HepG2 (cell line): ENCODE data around the gene PPAT. TPM values are rescaled to one million over a fixed set of nuclear protein-coding genes. Genes with fewer than 3 reads are reported as not detected.

Source experiments
- AGO1 ChIP-seq: fragments of 200-400 bp; formaldehyde crosslinking; IDR thresholded peaks from 2 replicates; pipeline ENCODE4 v1.6.1; 2017; ENCODE audit warnings: mild to moderate bottlenecking, low read depth, low read length, moderate library complexity; ENCODE audit not compliant: poor library complexity, severe bottlenecking
- FOXK2 ChIP-seq: fragments of 450-650 bp; IDR thresholded peaks from 2 replicates; pipeline ENCODE4 v1.6.1; 2016
- HDAC2 ChIP-seq: sonication (generic); formaldehyde crosslinking; IDR thresholded peaks from 2 replicates; pipeline ENCODE4 v1.4.0; 2020; ENCODE audit warnings: missing genetic modification reagents
- IRX3 ChIP-seq: sonication (generic); formaldehyde crosslinking; IDR thresholded peaks from 2 replicates; pipeline ENCODE4 v1.8.1; 2023; ENCODE audit warnings: mild to moderate bottlenecking, low read depth, missing genetic modification reagents, borderline replicate concordance
- JUND ChIP-seq: sonication (generic); formaldehyde crosslinking; IDR thresholded peaks from 2 replicates; pipeline ENCODE4 v1.8.0; 2022; ENCODE audit warnings: mild to moderate bottlenecking, missing genetic modification reagents
- MED1 ChIP-seq: sonication (generic); formaldehyde crosslinking; IDR thresholded peaks from 2 replicates; pipeline ENCODE4 v1.4.0; 2020; ENCODE audit warnings: missing genetic modification reagents
- MED13 ChIP-seq: sonication (generic); formaldehyde crosslinking; IDR thresholded peaks from 2 replicates; pipeline ENCODE4 v1.5.0; 2020; ENCODE audit warnings: missing genetic modification reagents
- MYC ChIP-seq: sonication (generic); formaldehyde crosslinking; IDR thresholded peaks from 2 replicates; pipeline ENCODE4 v1.9.0; 2021; ENCODE audit warnings: missing genetic modification reagents, borderline replicate concordance
- NR2C2 ChIP-seq: sonication (generic); formaldehyde crosslinking; IDR thresholded peaks from 2 replicates; pipeline ENCODE4 v1.4.0; 2020; ENCODE audit warnings: missing genetic modification reagents, mild to moderate bottlenecking, moderate library complexity, borderline replicate concordance
- ONECUT2 ChIP-seq: sonication (generic); formaldehyde crosslinking; IDR thresholded peaks from 2 replicates; pipeline ENCODE4 v1.4.0; 2020; ENCODE audit warnings: missing genetic modification reagents
- PCBP1 ChIP-seq: fragments of 200-400 bp; formaldehyde crosslinking; IDR thresholded peaks from 2 replicates; pipeline ENCODE4 v1.6.1; 2017; ENCODE audit warnings: mild to moderate bottlenecking, low read depth, low read length, borderline replicate concordance
- RBFOX2 ChIP-seq: fragments of 200-400 bp; formaldehyde crosslinking; IDR thresholded peaks from 2 replicates; pipeline ENCODE4 v1.6.1; 2017; ENCODE audit warnings: low read depth, mild to moderate bottlenecking, low read length
- ZNF460 ChIP-seq: sonication (generic); formaldehyde crosslinking; IDR thresholded peaks from 2 replicates; pipeline ENCODE4 v1.5.1; 2020; ENCODE audit warnings: missing genetic modification reagents, mild to moderate bottlenecking, borderline replicate concordance
- ZNF547 ChIP-seq: sonication (generic); formaldehyde crosslinking; IDR thresholded peaks from 2 replicates; pipeline ENCODE4 v1.5.1; 2020; ENCODE audit warnings: mild to moderate bottlenecking, missing genetic modification reagents
- ZNF558 ChIP-seq: sonication (generic); formaldehyde crosslinking; IDR thresholded peaks from 2 replicates; pipeline ENCODE4 v1.9.0; 2022; ENCODE audit warnings: mild to moderate bottlenecking, missing genetic modification reagents, borderline replicate concordance
- polyA plus RNA-seq, 8 experiments: library from polyadenylated mRNA; depleted of rRNA in 3 of 8; stranded (reverse) in 7 of 8; unstranded in 1 of 8; fragments of >200 nt; fragmentation: Illumina TruSeq in 4 of 8; extraction: Trizol in 4 of 8; gene quantifications; 2 replicates each; pipeline versions ENCODE4 v1.2.1 to v1.2.3, GENCODE V29; 2011 to 2016; ENCODE audit warnings: low read depth in 4 of 8, missing spikeins in 1 of 8, mixed read lengths in 1 of 8; ENCODE audit not compliant: insufficient read depth in 1 of 8
- total RNA-seq, 5 experiments: library from RNA; depleted of rRNA; stranded (reverse); fragments of >200 nt; fragmentation: Illumina TruSeq; extraction: Trizol; gene quantifications; 2 replicates each; pipeline ENCODE4 v1.2.3, GENCODE V29; 2016; ENCODE audit warnings: low read depth in 1 of 5
- TF ChIP-seq, protein P1 (sequence below): sonication (generic); formaldehyde crosslinking; IDR thresholded peaks from 2 replicates; pipeline ENCODE4 v1.4.0; 2020; ENCODE audit warnings: missing genetic modification reagents
- TF ChIP-seq, protein P2 (sequence below): sonication (generic); formaldehyde crosslinking; IDR thresholded peaks from 2 replicates; pipeline ENCODE4 v1.5.0; 2020; ENCODE audit warnings: missing genetic modification reagents, mild to moderate bottlenecking, borderline replicate concordance
- TF ChIP-seq, protein P3 (sequence below): sonication (generic); formaldehyde crosslinking; IDR thresholded peaks from 2 replicates; pipeline ENCODE4 v1.4.0; 2020; ENCODE audit warnings: mild to moderate bottlenecking, low read depth, missing genetic modification reagents
- TF ChIP-seq, protein P4 (sequence below): sonication (generic); formaldehyde crosslinking; IDR thresholded peaks from 2 replicates; pipeline ENCODE4 v1.4.0; 2020; ENCODE audit warnings: missing genetic modification reagents, borderline replicate concordance

Gene PPAT
- total and polyA plus RNA-seq, 2 of the 13 experiments (the other 11 are each of a cell fraction or from before 2014, with no cell fraction given), result 16.9 to 62.6 TPM

DNA sequence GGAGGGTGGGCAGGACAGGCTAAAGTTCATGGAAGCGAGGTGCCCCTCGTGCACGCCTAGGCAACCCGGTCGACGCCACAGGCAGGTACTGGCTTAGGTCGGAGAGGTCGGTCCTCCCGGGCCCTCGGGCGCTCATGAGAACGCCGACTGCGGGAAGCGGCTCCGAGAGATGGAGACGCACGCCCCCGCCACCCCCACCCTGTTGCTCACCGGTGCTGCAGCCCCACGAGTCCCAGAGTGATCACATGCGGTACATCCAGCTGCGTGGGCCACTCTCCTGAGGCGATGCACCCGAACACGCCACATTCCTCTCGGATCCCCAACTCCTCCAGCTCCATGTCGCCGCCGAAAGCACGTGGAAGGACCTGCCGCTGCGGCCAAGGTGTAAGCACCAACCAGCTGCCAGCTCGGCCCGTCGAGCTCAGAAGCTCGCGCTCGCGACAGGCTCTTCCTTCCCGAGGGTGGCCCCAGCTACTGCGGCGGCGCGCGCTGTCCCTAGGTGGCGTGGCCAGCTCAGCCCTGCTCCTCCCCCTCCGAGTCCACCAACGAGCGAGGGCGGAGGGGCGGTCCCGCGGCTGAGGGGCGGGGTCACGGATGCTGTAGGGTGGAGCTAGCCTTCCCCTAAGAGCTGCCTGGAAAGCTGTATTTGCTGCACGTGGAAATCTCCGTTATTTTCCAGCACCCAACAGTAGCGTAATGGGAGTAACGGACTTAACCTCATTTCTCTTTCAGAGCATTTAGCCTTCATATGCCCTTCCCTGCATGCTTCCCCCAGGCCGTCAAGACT is at the start of gene PPAT (continued):
- no peak; the same call in 1 of the 2 replicates for TF ChIP-seq ONECUT2 (CRISPR knock-in tag)
- TF ChIP-seq AGO1, result peak; percentile 22
- peak; percentile 56; the same call in 1 of the 2 replicates for TF ChIP-seq JUND (CRISPR knock-in tag)
- TF ChIP-seq FOXK2, result peak; percentile 72; the same call in 1 of the 2 replicates
- TF ChIP-seq, protein P1, sequence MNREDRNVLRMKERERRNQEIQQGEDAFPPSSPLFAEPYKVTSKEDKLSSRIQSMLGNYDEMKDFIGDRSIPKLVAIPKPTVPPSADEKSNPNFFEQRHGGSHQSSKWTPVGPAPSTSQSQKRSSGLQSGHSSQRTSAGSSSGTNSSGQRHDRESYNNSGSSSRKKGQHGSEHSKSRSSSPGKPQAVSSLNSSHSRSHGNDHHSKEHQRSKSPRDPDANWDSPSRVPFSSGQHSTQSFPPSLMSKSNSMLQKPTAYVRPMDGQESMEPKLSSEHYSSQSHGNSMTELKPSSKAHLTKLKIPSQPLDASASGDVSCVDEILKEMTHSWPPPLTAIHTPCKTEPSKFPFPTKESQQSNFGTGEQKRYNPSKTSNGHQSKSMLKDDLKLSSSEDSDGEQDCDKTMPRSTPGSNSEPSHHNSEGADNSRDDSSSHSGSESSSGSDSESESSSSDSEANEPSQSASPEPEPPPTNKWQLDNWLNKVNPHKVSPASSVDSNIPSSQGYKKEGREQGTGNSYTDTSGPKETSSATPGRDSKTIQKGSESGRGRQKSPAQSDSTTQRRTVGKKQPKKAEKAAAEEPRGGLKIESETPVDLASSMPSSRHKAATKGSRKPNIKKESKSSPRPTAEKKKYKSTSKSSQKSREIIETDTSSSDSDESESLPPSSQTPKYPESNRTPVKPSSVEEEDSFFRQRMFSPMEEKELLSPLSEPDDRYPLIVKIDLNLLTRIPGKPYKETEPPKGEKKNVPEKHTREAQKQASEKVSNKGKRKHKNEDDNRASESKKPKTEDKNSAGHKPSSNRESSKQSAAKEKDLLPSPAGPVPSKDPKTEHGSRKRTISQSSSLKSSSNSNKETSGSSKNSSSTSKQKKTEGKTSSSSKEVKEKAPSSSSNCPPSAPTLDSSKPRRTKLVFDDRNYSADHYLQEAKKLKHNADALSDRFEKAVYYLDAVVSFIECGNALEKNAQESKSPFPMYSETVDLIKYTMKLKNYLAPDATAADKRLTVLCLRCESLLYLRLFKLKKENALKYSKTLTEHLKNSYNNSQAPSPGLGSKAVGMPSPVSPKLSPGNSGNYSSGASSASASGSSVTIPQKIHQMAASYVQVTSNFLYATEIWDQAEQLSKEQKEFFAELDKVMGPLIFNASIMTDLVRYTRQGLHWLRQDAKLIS (CRISPR knock-in tag), result 0 out of 2 replicates have a peak, but pooled peaks have one; percentile 43
- peak; percentile 11; the same call in 1 of the 2 replicates for TF ChIP-seq HDAC2 (CRISPR knock-in tag)
- TF ChIP-seq MYC, result peak; percentile 87
- TF ChIP-seq ZNF547 (CRISPR knock-in tag), result peak; percentile 81
- peak; percentile 86; the same call in 1 of the 2 replicates for TF ChIP-seq IRX3 (CRISPR knock-in tag)
- TF ChIP-seq, protein P2, sequence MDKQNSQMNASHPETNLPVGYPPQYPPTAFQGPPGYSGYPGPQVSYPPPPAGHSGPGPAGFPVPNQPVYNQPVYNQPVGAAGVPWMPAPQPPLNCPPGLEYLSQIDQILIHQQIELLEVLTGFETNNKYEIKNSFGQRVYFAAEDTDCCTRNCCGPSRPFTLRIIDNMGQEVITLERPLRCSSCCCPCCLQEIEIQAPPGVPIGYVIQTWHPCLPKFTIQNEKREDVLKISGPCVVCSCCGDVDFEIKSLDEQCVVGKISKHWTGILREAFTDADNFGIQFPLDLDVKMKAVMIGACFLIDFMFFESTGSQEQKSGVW, result 0 out of 2 replicates have a peak, but pooled peaks have one; percentile 55
- TF ChIP-seq ZNF558 (CRISPR knock-in tag), result peak; percentile 92; the same call in 1 of the 2 replicates
- TF ChIP-seq NR2C2 (CRISPR knock-in tag), result peak; percentile 59; the same call in 1 of the 2 replicates
- TF ChIP-seq, protein P3, sequence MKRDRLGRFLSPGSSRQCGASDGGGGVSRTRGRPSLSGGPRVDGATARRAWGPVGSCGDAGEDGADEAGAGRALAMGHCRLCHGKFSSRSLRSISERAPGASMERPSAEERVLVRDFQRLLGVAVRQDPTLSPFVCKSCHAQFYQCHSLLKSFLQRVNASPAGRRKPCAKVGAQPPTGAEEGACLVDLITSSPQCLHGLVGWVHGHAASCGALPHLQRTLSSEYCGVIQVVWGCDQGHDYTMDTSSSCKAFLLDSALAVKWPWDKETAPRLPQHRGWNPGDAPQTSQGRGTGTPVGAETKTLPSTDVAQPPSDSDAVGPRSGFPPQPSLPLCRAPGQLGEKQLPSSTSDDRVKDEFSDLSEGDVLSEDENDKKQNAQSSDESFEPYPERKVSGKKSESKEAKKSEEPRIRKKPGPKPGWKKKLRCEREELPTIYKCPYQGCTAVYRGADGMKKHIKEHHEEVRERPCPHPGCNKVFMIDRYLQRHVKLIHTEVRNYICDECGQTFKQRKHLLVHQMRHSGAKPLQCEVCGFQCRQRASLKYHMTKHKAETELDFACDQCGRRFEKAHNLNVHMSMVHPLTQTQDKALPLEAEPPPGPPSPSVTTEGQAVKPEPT (CRISPR knock-in tag), result peak; percentile 72
- TF ChIP-seq MED1 (CRISPR knock-in tag), result peak; percentile 58; the same call in 1 of the 2 replicates
- TF ChIP-seq, protein P4, sequence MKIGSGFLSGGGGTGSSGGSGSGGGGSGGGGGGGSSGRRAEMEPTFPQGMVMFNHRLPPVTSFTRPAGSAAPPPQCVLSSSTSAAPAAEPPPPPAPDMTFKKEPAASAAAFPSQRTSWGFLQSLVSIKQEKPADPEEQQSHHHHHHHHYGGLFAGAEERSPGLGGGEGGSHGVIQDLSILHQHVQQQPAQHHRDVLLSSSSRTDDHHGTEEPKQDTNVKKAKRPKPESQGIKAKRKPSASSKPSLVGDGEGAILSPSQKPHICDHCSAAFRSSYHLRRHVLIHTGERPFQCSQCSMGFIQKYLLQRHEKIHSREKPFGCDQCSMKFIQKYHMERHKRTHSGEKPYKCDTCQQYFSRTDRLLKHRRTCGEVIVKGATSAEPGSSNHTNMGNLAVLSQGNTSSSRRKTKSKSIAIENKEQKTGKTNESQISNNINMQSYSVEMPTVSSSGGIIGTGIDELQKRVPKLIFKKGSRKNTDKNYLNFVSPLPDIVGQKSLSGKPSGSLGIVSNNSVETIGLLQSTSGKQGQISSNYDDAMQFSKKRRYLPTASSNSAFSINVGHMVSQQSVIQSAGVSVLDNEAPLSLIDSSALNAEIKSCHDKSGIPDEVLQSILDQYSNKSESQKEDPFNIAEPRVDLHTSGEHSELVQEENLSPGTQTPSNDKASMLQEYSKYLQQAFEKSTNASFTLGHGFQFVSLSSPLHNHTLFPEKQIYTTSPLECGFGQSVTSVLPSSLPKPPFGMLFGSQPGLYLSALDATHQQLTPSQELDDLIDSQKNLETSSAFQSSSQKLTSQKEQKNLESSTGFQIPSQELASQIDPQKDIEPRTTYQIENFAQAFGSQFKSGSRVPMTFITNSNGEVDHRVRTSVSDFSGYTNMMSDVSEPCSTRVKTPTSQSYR (CRISPR knock-in tag), result peak; percentile 4; the same call in 1 of the 2 replicates
- TF ChIP-seq PCBP1, result no peak
- peak; percentile 14; the same call in 1 of the 2 replicates for TF ChIP-seq MED13 (CRISPR knock-in tag)
- TF ChIP-seq RBFOX2, result peak; percentile 78
- no peak; the same call in 1 of the 2 replicates for TF ChIP-seq ZNF460 (CRISPR knock-in tag)
